Measurements from ENCODE around the gene UQCRC1.

The UQCRC1 gene

GRCh38 chr3:48609088-48610005, at the start of gene UQCRC1:
TSS of gene UQCRC1 (minus strand) at chr3:48609646. CDS start at chr3:48609620, 26 bp downstream.
- peak; percentile 97 for DNase-seq

GRCh38 chr3:48656841-48657281, 47.4 kb upstream of the UQCRC1 start:
- DNase-seq = no peak

- DNase-seq = peak; percentile 93
Observed at GRCh38 chr3:48656061-48656840, 46.8 kb upstream of the UQCRC1 start.

- no peak for DNase-seq
Observed at GRCh38 chr3:48655606-48656005, 46.2 kb upstream of the UQCRC1 start.

GRCh38 chr3:48655063-48655462, 45.6 kb upstream of the UQCRC1 start:
- no peak for DNase-seq

GRCh38 chr3:48652923-48653715, 43.7 kb upstream of the UQCRC1 start:
- DNase-seq = no peak

GRCh38 chr3:48651771-48652170, 42.3 kb upstream of the UQCRC1 start:
- no peak for DNase-seq

GRCh38 chr3:48650723-48651122, 41.3 kb upstream of the UQCRC1 start:
- DNase-seq = no peak

- no peak for DNase-seq
Observed at GRCh38 chr3:48648188-48648850, 38.9 kb upstream of the UQCRC1 start.

- no peak for DNase-seq
Observed at GRCh38 chr3:48647714-48648113, 38.3 kb upstream of the UQCRC1 start.

GRCh38 chr3:48644898-48645760, 35.7 kb upstream of the UQCRC1 start:
- DNase-seq = no peak

GRCh38 chr3:48642605-48643004, 33.2 kb upstream of the UQCRC1 start:
- DNase-seq = no peak

GRCh38 chr3:48641396-48641795, 31.9 kb upstream of the UQCRC1 start:
- DNase-seq = no peak

- DNase-seq = no peak
Observed at GRCh38 chr3:48639944-48640606, 30.6 kb upstream of the UQCRC1 start.

GRCh38 chr3:48637305-48637704, 27.9 kb upstream of the UQCRC1 start:
- no peak for DNase-seq

GRCh38 chr3:48636149-48636655, 26.8 kb upstream of the UQCRC1 start:
- DNase-seq = peak; percentile 13

- DNase-seq = peak; percentile 98
Observed at GRCh38 chr3:48635222-48636021, 26.0 kb upstream of the UQCRC1 start, which contains the start of gene SLC26A6. TSS of gene SLC26A6 (minus strand) at chr3:48635461. CDS start at chr3:48635393, 68 bp downstream.

- no peak for DNase-seq
Observed at GRCh38 chr3:48634661-48635221, 25.3 kb upstream of the UQCRC1 start.

GRCh38 chr3:48633743-48634142, 24.3 kb upstream of the UQCRC1 start:
- no peak for DNase-seq

All from eye (tissue), 1 donor.